GM12878 (cell line): ENCODE data around the gene ELL2. TPM values are rescaled to one million over a fixed set of nuclear protein-coding genes. Genes with fewer than 3 reads are reported as not detected.
"Not testable (repeated sequence)": the region's sequence is repeated elsewhere in the genome, so short reads cannot be mapped to it uniquely, and the experiment has no call there.

ENCODE experiments used
- ATAC-seq: fragments of 200-7000 bp; cut with Tn5 transposase; 3 replicates; pipeline ENCODE4 v1.9.1; 2020; ENCODE audit warnings: mild to moderate bottlenecking, moderate library complexity
- BruUV-seq: library from RNA; stranded (reverse); fragments of 400-500 nt; replicated peaks from 2 replicates; lab custom pipeline; 2021; lab: Mats Ljungman, UMichigan
- CTCF ChIA-PET: fragments of 300-600 bp; sonication (Branson Sonifier 250); formaldehyde crosslinking; extraction: SDS; loops from one replicate; lab custom pipeline; 2021; ENCODE audit warnings: inconsistent platforms; lab: Yijun Ruan, JAX
- POLR2A ChIA-PET: fragments of 350-600 bp; formaldehyde crosslinking; extraction: SDS; loops from one replicate; lab custom pipeline; 2021; ENCODE audit warnings: inconsistent platforms; lab: Charles Lee
- RAD21 ChIA-PET: fragments of 300-600 bp; sonication (Branson Sonifier 250); formaldehyde crosslinking; loops from one replicate; lab custom pipeline; 2023; ENCODE audit warnings: antibody characterized with exemption; ENCODE audit not compliant: unreplicated experiment; lab: Charles Lee
- SMC1A ChIA-PET: fragments of 300-600 bp; sonication (Branson Sonifier 250); formaldehyde crosslinking; loops from one replicate; lab custom pipeline; 2023; ENCODE audit not compliant: unreplicated experiment, uncharacterized antibody; lab: Charles Lee
- DNase-seq: peaks from one replicate; pipeline ENCODE4 v3.0.0-alpha.2; 2011; ENCODE audit warnings: low read depth, low spot score
- FAIRE-seq: peaks from 3 replicates; lab custom pipeline; 2011; peaks lifted over from hg19 to GRCh38; lab: Jason Lieb, UNC
- H2AFZ ChIP-seq: 2 replicates; pipeline ENCODE4 v1.6.0; 2011; ENCODE audit warnings: low read depth, low read length, control low read depth; ENCODE audit not compliant: control insufficient read depth
- H3K27ac ChIP-seq: 2 replicates; pipeline ENCODE4 v1.5.1; 2011; ENCODE audit warnings: control low read depth; ENCODE audit not compliant: control insufficient read depth, insufficient read depth
- H3K27me3 ChIP-seq, 2 experiments: replicated peaks in 1 of 2; 2 replicates each; pipeline versions ENCODE4 v1.6.0 to v1.6.1; 2011; ENCODE audit warnings: low read length in 1 of 2; ENCODE audit not compliant: control insufficient read depth in 2 of 2, insufficient read depth in 2 of 2
- H3K36me3 ChIP-seq, 2 experiments: 2 replicates each; pipeline ENCODE4 v1.5.1; 2011; ENCODE audit warnings: low read length in 1 of 2; ENCODE audit not compliant: control insufficient read depth in 2 of 2, insufficient read depth in 2 of 2
- H3K4me1 ChIP-seq: 2 replicates; pipeline ENCODE4 v1.6.1; 2011; ENCODE audit warnings: mild to moderate bottlenecking, low read length, moderate library complexity, mixed read lengths; ENCODE audit not compliant: control insufficient read depth, insufficient read depth
- H3K4me2 ChIP-seq: 2 replicates; pipeline ENCODE4 v1.6.0; 2011; ENCODE audit warnings: control low read depth; ENCODE audit not compliant: control insufficient read depth, insufficient read depth
- H3K4me3 ChIP-seq: fragments of 200-600 bp; sonication (generic); 2 replicates; pipeline ENCODE4 v1.5.1; 2016
- H3K79me2 ChIP-seq: 2 replicates; pipeline ENCODE4 v1.6.0; 2011; ENCODE audit warnings: low read length; ENCODE audit not compliant: control insufficient read depth, insufficient read depth
- H3K9ac ChIP-seq: 2 replicates; pipeline ENCODE4 v1.8.0; 2011; ENCODE audit warnings: low read length, control low read depth, mixed read lengths; ENCODE audit not compliant: control insufficient read depth, insufficient read depth
- H3K9me3 ChIP-seq: replicated peaks from 3 replicates; pipeline ENCODE4 v1.5.1; 2011; ENCODE audit warnings: mild to moderate bottlenecking, low read length; ENCODE audit not compliant: control insufficient read depth, insufficient read depth
- H4K20me1 ChIP-seq: 2 replicates; pipeline ENCODE4 v1.6.0; 2011; ENCODE audit not compliant: control insufficient read depth, insufficient read depth
- BHLHE40 ChIP-seq, 2 experiments: fragments of 450-650 bp in 1 of 2; IDR thresholded peaks; 2 replicates each; pipeline ENCODE4 v1.6.1; 2011 to 2017; ENCODE audit warnings: low read depth in 2 of 2, borderline replicate concordance in 1 of 2, improper control_type of control experiment in 1 of 2, low read length in 1 of 2, mild to moderate bottlenecking in 1 of 2
- EP300 ChIP-seq, 2 experiments: fragments of 150-350 bp in 1 of 2; IDR thresholded peaks; 2 replicates each; pipeline ENCODE4 v1.6.1; 2011 to 2012; ENCODE audit warnings: low read depth in 2 of 2, low read length in 2 of 2, borderline replicate concordance in 1 of 2, improper control_type of control experiment in 1 of 2, inconsistent platforms in 1 of 2; ENCODE audit not compliant: control insufficient read depth in 1 of 2
- HSF1 ChIP-seq: fragments of 150-350 bp; IDR thresholded peaks from 2 replicates; pipeline ENCODE4 v1.6.1; 2014; ENCODE audit warnings: mild to moderate bottlenecking, low read depth, low read length
- IRF5 ChIP-seq: fragments of 450-650 bp; IDR thresholded peaks from 2 replicates; pipeline ENCODE4 v1.6.1; 2017; ENCODE audit warnings: borderline replicate concordance
- JUND ChIP-seq: IDR thresholded peaks from 2 replicates; pipeline ENCODE4 v1.6.1; 2012; ENCODE audit warnings: low read depth, mild to moderate bottlenecking, low read length, improper control_type of control experiment, moderate library complexity
- PKNOX1 ChIP-seq: fragments of 450-650 bp; IDR thresholded peaks from 2 replicates; pipeline ENCODE4 v1.6.1; 2016; ENCODE audit warnings: mild to moderate bottlenecking
- TAF1 ChIP-seq: IDR thresholded peaks from 2 replicates; pipeline ENCODE4 v1.6.1; 2011; ENCODE audit warnings: mild to moderate bottlenecking, low read depth, low read length, borderline replicate concordance
- WRNIP1 ChIP-seq: IDR thresholded peaks from 2 replicates; pipeline ENCODE4 v1.6.1; 2011; ENCODE audit warnings: low read depth, low read length, improper control_type of control experiment, borderline replicate concordance
- ZBTB11 ChIP-seq: fragments of 450-650 bp; formaldehyde crosslinking; IDR thresholded peaks from 2 replicates; pipeline ENCODE4 v1.5.0; 2022; ENCODE audit warnings: mild to moderate bottlenecking, missing genetic modification characterization
- WGBS: methylation state at CpG from one replicate; pipeline ENCODE4 v1.1.6; 2016; ENCODE audit warnings: low lambda C conversion rate; ENCODE audit not compliant: insufficient replicate concordance, insufficient coverage; ENCODE audit errors: missing lambda C conversion rate; 5-methylcytosine and 5-hydroxymethylcytosine counted together
- in situ Hi-C: fragments of 300-500 bp; cut with MboI; formaldehyde crosslinking; loops from 9 replicates; pipeline ENCODE4 v1.14.3; 2018; ENCODE audit warnings: mixed read lengths
- intact Hi-C: fragments of 100-400 bp; cut with micrococcal nuclease; formaldehyde crosslinking; loops from one replicate; pipeline ENCODE4 v1.14.2; 2022; ENCODE audit not compliant: unreplicated experiment
- polyA plus RNA-seq, 11 experiments: library from polyadenylated mRNA; depleted of rRNA in 4 of 11; unstranded in 6 of 11; stranded (reverse) in 5 of 11; fragments of >200 nt; fragmentation: Nextera tagmentation in 4 of 11; fragmentation: Illumina TruSeq in 1 of 11; extraction: Ambion mirVana in 4 of 11; extraction: Trizol in 1 of 11; gene quantifications; 1 replicate in 1 of 11; 2 replicates in 10 of 11; pipeline versions ENCODE4 v1.2.1 to v1.2.3, GENCODE V29; 2011 to 2016; ENCODE audit warnings: inconsistent platforms in 2 of 11, missing spikeins in 2 of 11, low read depth in 1 of 11
- total RNA-seq, 4 experiments: library from RNA; depleted of rRNA in 3 of 4; stranded (reverse); fragments of >200 nt in 3 of 4; fragmentation: Illumina TruSeq in 1 of 4; extraction: Trizol in 1 of 4; gene quantifications; 2 replicates each; pipeline versions ENCODE4 v1.2.1 to v1.2.3, GENCODE V29; 2013 to 2021

Gene ELL2
- total and polyA plus RNA-seq, 10 of the 15 experiments (the other 5 are each of a cell fraction or from before 2014, with no cell fraction given): 24.2 to 91.4 (median 57.4) TPM

- no peak for TF ChIP-seq PKNOX1
- TF ChIP-seq TAF1: no peak
- no peak for TF ChIP-seq IRF5
- TF ChIP-seq HSF1: no peak
- no peak for TF ChIP-seq ZBTB11
- no peak for TF ChIP-seq JUND
- no peak for TF ChIP-seq WRNIP1
- TF ChIP-seq EP300 (IDR thresholded peaks at IDR 0.05; ENCODE audit: borderline replicate concordance in 1 of 2, control insufficient read depth in 1 of 2, low read depth in 2 of 2, low read length in 2 of 2): no peak
- TF ChIP-seq BHLHE40 (IDR thresholded peaks at IDR 0.05; ENCODE audit: borderline replicate concordance in 1 of 2, low read depth in 2 of 2, low read length in 1 of 2): no peak
- TF ChIP-seq, all 136 proteins: peak for 0
Observed at GRCh38 chr5:95837492-95837891, 124.2 kb downstream of the ELL2 start (continued).

GRCh38 chr5:95836971-95837370 is 124.7 kb downstream of the ELL2 start:
- H2AFZ ChIP-seq, BruUV-seq, H3K36me3 ChIP-seq, H3K27me3 ChIP-seq, DNase-seq, H4K20me1 ChIP-seq, H3K27ac ChIP-seq, in situ Hi-C loops, H3K79me2 ChIP-seq, FAIRE-seq, H3K9ac ChIP-seq, H3K4me2 ChIP-seq, H3K9me3 ChIP-seq, ATAC-seq: not testable (repeated sequence)
- Histone ChIP-seq H3K4me1 (peaks cover 30% of the 10 kb centered on the region), H3K4me3 (peak overlapping the region; percentile 72; the same call in 1 of the 2 replicates)
- WGBS: 95% methylated on average over 4 of the region's 4 CpGs
- POLR2A ChIA-PET: interaction anchor here (0.8 to 4.1 kb wide), 6 partner anchors 14 to 190 kb away, joined by 4 to 43 read pairs (median 14); partner anchors contain the start of genes GLRX and RFESD
- intact Hi-C loops: loop anchor here (5.0 kb wide), 1 partner anchor 105 kb away; the partner anchor contains the start of gene RHOBTB3
- CTCF ChIA-PET: interaction anchor here (0.9 to 17.6 kb wide), 12 partner anchors 8 to 759 kb away, joined by 3 to 653 read pairs (median 8); partner anchors contain the start of gene GLRX
- SMC1A ChIA-PET: interaction anchor here (0.6 to 21.9 kb wide), 13 partner anchors 11 to 192 kb away, joined by 3 to 622 read pairs (median 5); partner anchors contain the start of genes GLRX and RFESD
- RAD21 ChIA-PET: interaction anchor here (0.7 to 11.7 kb wide), 10 partner anchors 10 to 192 kb away, joined by 3 to 186 read pairs (median 5); partner anchors contain the start of gene GLRX
